HepG2 (cell line): ENCODE measurements around the gene TFB1M. TPM values are rescaled to one million over a fixed set of nuclear protein-coding genes. Genes with fewer than 3 reads are reported as not detected.
A peak's percentile ranks its signal among the peaks of the same experiment; 100 is the strongest.

Experiments
- ARID2 ChIP-seq: sonication (generic); formaldehyde crosslinking; IDR thresholded peaks from 2 replicates; pipeline ENCODE4 v1.8.1; 2022; ENCODE audit warnings: mild to moderate bottlenecking, missing genetic modification reagents, borderline replicate concordance
- ELF3 ChIP-seq: IDR thresholded peaks from 2 replicates; pipeline ENCODE4 v1.6.1; 2016; ENCODE audit warnings: missing genetic modification reagents, missing compliant biosample characterization
- MTF2 ChIP-seq: sonication (generic); formaldehyde crosslinking; IDR thresholded peaks from 2 replicates; pipeline ENCODE4 v1.5.0; 2020; ENCODE audit warnings: missing genetic modification reagents, borderline replicate concordance
- RAD51 ChIP-seq: fragments of 450-650 bp; IDR thresholded peaks from 2 replicates; pipeline ENCODE4 v1.6.1; 2016; ENCODE audit warnings: borderline replicate concordance
- SMARCC2 ChIP-seq: fragments of 450-650 bp; IDR thresholded peaks from 2 replicates; pipeline ENCODE4 v1.6.1; 2017; ENCODE audit warnings: antibody characterized with exemption, mild to moderate bottlenecking
- SNAI1 ChIP-seq: sonication (generic); formaldehyde crosslinking; IDR thresholded peaks from 2 replicates; pipeline ENCODE4 v1.5.0; 2020; ENCODE audit warnings: mild to moderate bottlenecking, missing genetic modification reagents, borderline replicate concordance
- ZNF326 ChIP-seq: sonication (generic); formaldehyde crosslinking; IDR thresholded peaks from 2 replicates; pipeline ENCODE4 v1.4.0; 2020; ENCODE audit warnings: missing genetic modification reagents, borderline replicate concordance
- ZNF562 ChIP-seq: sonication (generic); formaldehyde crosslinking; IDR thresholded peaks from 2 replicates; pipeline ENCODE4 v1.8.0; 2022; ENCODE audit warnings: missing genetic modification reagents, borderline replicate concordance
- polyA plus RNA-seq, 8 experiments: library from polyadenylated mRNA; depleted of rRNA in 3 of 8; stranded (reverse) in 7 of 8; unstranded in 1 of 8; fragments of >200 nt; fragmentation: Illumina TruSeq in 4 of 8; extraction: Trizol in 4 of 8; gene quantifications; 2 replicates each; pipeline versions ENCODE4 v1.2.1 to v1.2.3, GENCODE V29; 2011 to 2016; ENCODE audit warnings: low read depth in 4 of 8, missing spikeins in 1 of 8, mixed read lengths in 1 of 8; ENCODE audit not compliant: insufficient read depth in 1 of 8
- total RNA-seq, 5 experiments: library from RNA; depleted of rRNA; stranded (reverse); fragments of >200 nt; fragmentation: Illumina TruSeq; extraction: Trizol; gene quantifications; 2 replicates each; pipeline ENCODE4 v1.2.3, GENCODE V29; 2016; ENCODE audit warnings: low read depth in 1 of 5
- TF ChIP-seq, protein P1 (sequence below): sonication (generic); formaldehyde crosslinking; conservative IDR thresholded peaks from 2 replicates; pipeline ENCODE4 v1.8.1; 2023; ENCODE audit warnings: missing genetic modification reagents
- TF ChIP-seq, protein P2 (sequence below): sonication (generic); formaldehyde crosslinking; IDR thresholded peaks from 2 replicates; pipeline ENCODE4 v1.9.0; 2021; ENCODE audit warnings: missing genetic modification reagents, borderline replicate concordance
- TF ChIP-seq, protein P3 (sequence below): sonication (generic); formaldehyde crosslinking; conservative IDR thresholded peaks from 2 replicates; pipeline ENCODE4 v1.8.0; 2022; ENCODE audit warnings: mild to moderate bottlenecking, moderate library complexity, missing genetic modification reagents
- TF ChIP-seq, protein P4 (sequence below): sonication (generic); formaldehyde crosslinking; IDR thresholded peaks from 2 replicates; pipeline ENCODE4 v1.5.0; 2020; ENCODE audit warnings: missing genetic modification reagents
- TF ChIP-seq, protein P5 (sequence below): sonication (generic); formaldehyde crosslinking; IDR thresholded peaks from 2 replicates; pipeline ENCODE4 v1.5.1; 2020; ENCODE audit warnings: missing genetic modification reagents, mild to moderate bottlenecking, borderline replicate concordance
- TF ChIP-seq, protein P6 (sequence below): sonication (generic); formaldehyde crosslinking; IDR thresholded peaks from 2 replicates; pipeline ENCODE4 v1.4.0; 2020; ENCODE audit warnings: missing genetic modification reagents

TFB1M gene
- total and polyA plus RNA-seq, 2 of the 13 experiments (the other 11 are each of a cell fraction or from before 2014, with no cell fraction given), result 91.4 to 122 TPM

DNA sequence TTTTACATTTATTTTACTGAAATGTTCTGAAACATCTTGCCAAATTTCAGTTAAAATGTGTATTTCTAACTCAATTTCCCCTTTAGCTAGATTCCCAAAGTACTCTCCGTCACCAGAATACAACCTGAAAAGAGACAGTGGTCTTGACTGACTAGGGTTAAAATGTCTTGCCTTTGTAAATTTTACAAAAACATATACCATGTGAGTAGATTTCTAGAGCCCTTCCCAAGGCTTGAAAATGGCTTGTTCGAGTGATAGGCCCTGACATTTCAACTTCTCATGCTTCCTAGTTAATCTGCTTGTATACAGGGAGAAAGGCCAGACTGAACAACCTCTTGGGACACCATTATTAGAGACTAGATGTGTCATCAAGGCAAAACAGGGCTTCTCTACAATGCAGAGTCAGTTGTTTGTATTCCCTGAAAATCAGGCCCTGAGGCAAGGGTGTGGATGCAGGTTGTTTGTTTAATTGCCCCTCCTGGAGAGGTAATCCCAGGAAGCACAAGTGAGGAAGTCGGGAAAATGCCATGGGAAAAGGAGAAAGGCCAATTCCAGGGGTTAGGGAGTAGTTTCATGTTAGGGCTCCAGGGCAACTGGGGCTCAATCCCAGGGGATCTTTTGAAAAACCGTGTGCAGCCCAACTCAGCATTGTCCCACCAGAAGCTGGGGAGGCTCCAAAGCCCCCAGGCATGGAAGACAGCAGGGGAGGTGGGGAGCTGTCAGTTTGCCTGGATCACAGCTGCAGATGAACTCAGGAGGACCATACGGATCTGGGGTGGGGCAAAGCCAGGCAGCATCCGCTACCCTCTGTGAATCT is 11.6 kb upstream of the TFB1M start (continued):
- TF ChIP-seq, protein P1, sequence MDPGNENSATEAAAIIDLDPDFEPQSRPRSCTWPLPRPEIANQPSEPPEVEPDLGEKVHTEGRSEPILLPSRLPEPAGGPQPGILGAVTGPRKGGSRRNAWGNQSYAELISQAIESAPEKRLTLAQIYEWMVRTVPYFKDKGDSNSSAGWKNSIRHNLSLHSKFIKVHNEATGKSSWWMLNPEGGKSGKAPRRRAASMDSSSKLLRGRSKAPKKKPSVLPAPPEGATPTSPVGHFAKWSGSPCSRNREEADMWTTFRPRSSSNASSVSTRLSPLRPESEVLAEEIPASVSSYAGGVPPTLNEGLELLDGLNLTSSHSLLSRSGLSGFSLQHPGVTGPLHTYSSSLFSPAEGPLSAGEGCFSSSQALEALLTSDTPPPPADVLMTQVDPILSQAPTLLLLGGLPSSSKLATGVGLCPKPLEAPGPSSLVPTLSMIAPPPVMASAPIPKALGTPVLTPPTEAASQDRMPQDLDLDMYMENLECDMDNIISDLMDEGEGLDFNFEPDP (CRISPR knock-in tag), result no peak
- TF ChIP-seq SNAI1 (CRISPR knock-in tag) (no peak), ZNF326 (CRISPR knock-in tag) (no peak; the same call in 1 of the 2 replicates), ARID2 (no peak), ELF3 (no peak), MTF2 (CRISPR knock-in tag) (no peak), ZNF562 (CRISPR knock-in tag) (0 out of 2 replicates have a peak, but pooled peaks have one; percentile 13), RAD51 (no peak), SMARCC2 (no peak)
- TF ChIP-seq, protein P2, sequence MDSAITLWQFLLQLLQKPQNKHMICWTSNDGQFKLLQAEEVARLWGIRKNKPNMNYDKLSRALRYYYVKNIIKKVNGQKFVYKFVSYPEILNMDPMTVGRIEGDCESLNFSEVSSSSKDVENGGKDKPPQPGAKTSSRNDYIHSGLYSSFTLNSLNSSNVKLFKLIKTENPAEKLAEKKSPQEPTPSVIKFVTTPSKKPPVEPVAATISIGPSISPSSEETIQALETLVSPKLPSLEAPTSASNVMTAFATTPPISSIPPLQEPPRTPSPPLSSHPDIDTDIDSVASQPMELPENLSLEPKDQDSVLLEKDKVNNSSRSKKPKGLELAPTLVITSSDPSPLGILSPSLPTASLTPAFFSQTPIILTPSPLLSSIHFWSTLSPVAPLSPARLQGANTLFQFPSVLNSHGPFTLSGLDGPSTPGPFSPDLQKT, result no peak
- TF ChIP-seq, protein P3, sequence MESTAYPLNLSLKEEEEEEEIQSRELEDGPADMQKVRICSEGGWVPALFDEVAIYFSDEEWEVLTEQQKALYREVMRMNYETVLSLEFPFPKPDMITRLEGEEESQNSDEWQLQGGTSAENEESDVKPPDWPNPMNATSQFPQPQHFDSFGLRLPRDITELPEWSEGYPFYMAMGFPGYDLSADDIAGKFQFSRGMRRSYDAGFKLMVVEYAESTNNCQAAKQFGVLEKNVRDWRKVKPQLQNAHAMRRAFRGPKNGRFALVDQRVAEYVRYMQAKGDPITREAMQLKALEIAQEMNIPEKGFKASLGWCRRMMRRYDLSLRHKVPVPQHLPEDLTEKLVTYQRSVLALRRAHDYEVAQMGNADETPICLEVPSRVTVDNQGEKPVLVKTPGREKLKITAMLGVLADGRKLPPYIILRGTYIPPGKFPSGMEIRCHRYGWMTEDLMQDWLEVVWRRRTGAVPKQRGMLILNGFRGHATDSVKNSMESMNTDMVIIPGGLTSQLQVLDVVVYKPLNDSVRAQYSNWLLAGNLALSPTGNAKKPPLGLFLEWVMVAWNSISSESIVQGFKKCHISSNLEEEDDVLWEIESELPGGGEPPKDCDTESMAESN (CRISPR knock-in tag), result no peak
- TF ChIP-seq, protein P4, sequence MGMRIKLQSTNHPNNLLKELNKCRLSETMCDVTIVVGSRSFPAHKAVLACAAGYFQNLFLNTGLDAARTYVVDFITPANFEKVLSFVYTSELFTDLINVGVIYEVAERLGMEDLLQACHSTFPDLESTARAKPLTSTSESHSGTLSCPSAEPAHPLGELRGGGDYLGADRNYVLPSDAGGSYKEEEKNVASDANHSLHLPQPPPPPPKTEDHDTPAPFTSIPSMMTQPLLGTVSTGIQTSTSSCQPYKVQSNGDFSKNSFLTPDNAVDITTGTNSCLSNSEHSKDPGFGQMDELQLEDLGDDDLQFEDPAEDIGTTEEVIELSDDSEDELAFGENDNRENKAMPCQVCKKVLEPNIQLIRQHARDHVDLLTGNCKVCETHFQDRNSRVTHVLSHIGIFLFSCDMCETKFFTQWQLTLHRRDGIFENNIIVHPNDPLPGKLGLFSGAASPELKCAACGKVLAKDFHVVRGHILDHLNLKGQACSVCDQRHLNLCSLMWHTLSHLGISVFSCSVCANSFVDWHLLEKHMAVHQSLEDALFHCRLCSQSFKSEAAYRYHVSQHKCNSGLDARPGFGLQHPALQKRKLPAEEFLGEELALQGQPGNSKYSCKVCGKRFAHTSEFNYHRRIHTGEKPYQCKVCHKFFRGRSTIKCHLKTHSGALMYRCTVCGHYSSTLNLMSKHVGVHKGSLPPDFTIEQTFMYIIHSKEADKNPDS (CRISPR knock-in tag), result no peak
- TF ChIP-seq, protein P5, sequence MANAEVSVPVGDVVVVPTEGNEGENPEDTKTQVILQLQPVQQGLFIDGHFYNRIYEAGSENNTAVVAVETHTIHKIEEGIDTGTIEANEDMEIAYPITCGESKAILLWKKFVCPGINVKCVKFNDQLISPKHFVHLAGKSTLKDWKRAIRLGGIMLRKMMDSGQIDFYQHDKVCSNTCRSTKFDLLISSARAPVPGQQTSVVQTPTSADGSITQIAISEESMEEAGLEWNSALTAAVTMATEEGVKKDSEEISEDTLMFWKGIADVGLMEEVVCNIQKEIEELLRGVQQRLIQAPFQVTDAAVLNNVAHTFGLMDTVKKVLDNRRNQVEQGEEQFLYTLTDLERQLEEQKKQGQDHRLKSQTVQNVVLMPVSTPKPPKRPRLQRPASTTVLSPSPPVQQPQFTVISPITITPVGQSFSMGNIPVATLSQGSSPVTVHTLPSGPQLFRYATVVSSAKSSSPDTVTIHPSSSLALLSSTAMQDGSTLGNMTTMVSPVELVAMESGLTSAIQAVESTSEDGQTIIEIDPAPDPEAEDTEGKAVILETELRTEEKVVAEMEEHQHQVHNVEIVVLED, result 0 out of 2 replicates have a peak, but pooled peaks have one; percentile 28
- TF ChIP-seq, protein P6, sequence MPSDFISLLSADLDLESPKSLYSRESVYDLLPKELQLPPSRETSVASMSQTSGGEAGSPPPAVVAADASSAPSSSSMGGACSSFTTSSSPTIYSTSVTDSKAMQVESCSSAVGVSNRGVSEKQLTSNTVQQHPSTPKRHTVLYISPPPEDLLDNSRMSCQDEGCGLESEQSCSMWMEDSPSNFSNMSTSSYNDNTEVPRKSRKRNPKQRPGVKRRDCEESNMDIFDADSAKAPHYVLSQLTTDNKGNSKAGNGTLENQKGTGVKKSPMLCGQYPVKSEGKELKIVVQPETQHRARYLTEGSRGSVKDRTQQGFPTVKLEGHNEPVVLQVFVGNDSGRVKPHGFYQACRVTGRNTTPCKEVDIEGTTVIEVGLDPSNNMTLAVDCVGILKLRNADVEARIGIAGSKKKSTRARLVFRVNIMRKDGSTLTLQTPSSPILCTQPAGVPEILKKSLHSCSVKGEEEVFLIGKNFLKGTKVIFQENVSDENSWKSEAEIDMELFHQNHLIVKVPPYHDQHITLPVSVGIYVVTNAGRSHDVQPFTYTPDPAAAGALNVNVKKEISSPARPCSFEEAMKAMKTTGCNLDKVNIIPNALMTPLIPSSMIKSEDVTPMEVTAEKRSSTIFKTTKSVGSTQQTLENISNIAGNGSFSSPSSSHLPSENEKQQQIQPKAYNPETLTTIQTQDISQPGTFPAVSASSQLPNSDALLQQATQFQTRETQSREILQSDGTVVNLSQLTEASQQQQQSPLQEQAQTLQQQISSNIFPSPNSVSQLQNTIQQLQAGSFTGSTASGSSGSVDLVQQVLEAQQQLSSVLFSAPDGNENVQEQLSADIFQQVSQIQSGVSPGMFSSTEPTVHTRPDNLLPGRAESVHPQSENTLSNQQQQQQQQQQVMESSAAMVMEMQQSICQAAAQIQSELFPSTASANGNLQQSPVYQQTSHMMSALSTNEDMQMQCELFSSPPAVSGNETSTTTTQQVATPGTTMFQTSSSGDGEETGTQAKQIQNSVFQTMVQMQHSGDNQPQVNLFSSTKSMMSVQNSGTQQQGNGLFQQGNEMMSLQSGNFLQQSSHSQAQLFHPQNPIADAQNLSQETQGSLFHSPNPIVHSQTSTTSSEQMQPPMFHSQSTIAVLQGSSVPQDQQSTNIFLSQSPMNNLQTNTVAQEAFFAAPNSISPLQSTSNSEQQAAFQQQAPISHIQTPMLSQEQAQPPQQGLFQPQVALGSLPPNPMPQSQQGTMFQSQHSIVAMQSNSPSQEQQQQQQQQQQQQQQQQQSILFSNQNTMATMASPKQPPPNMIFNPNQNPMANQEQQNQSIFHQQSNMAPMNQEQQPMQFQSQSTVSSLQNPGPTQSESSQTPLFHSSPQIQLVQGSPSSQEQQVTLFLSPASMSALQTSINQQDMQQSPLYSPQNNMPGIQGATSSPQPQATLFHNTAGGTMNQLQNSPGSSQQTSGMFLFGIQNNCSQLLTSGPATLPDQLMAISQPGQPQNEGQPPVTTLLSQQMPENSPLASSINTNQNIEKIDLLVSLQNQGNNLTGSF (CRISPR knock-in tag), result no peak
